H9 (cell line): ENCODE measurements around the gene SERP1. TPM values are rescaled to one million over a fixed set of nuclear protein-coding genes. Genes with fewer than 3 reads are reported as not detected.

Source experiments
- DNase-seq: peaks from one replicate; pipeline ENCODE4 v3.0.0-alpha.2; 2017
- H2AFZ ChIP-seq: one replicate; pipeline ENCODE4 v1.6.1; 2013; ENCODE audit warnings: mild to moderate bottlenecking, low read length, control low read depth, moderate library complexity
- H2AK5ac ChIP-seq: 2 replicates; pipeline ENCODE4 v1.6.1; 2013; ENCODE audit warnings: low read length, control low read depth, mixed read lengths; ENCODE audit not compliant: insufficient read length
- H2BK120ac ChIP-seq: one replicate; pipeline ENCODE4 v1.6.1; 2013; ENCODE audit warnings: low read depth, mild to moderate bottlenecking, low read length, control low read depth, inconsistent platforms; ENCODE audit not compliant: poor library complexity, severe bottlenecking
- H2BK12ac ChIP-seq: 2 replicates; pipeline ENCODE4 v1.6.1; 2013; ENCODE audit warnings: low read length, control low read depth, mixed read lengths, low read depth; ENCODE audit not compliant: insufficient read length
- H2BK15ac ChIP-seq: 2 replicates; pipeline ENCODE4 v1.6.1; 2013; ENCODE audit warnings: low read depth, low read length, control low read depth
- H2BK20ac ChIP-seq: one replicate; pipeline ENCODE4 v1.6.1; 2013; ENCODE audit warnings: low read depth, mild to moderate bottlenecking, low read length, control low read depth, inconsistent platforms; ENCODE audit not compliant: poor library complexity, severe bottlenecking
- H2BK5ac ChIP-seq: 2 replicates; pipeline ENCODE4 v1.6.1; 2013; ENCODE audit warnings: low read length, control low read depth, mixed read lengths; ENCODE audit not compliant: insufficient read length
- H3K14ac ChIP-seq: 2 replicates; pipeline ENCODE4 v1.6.1; 2013; ENCODE audit warnings: low read length, control low read depth; ENCODE audit not compliant: insufficient read depth
- H3K18ac ChIP-seq: 2 replicates; pipeline ENCODE4 v1.6.1; 2013; ENCODE audit warnings: low read depth, mild to moderate bottlenecking, mixed read lengths, low read length, control low read depth; ENCODE audit not compliant: insufficient read length
- H3K23ac ChIP-seq: 2 replicates; pipeline ENCODE4 v1.6.1; 2013; ENCODE audit warnings: low read length, control low read depth, mixed read lengths, low read depth; ENCODE audit not compliant: insufficient read length
- H3K23me2 ChIP-seq: 2 replicates; pipeline ENCODE4 v1.6.1; 2013; ENCODE audit warnings: low read depth, mild to moderate bottlenecking, mixed read lengths, low read length, control low read depth; ENCODE audit not compliant: insufficient read length, poor library complexity, severe bottlenecking
- H3K27ac ChIP-seq: 2 replicates; pipeline ENCODE4 v1.5.1; 2013; ENCODE audit warnings: low read length, control low read depth, mixed read lengths, low read depth; ENCODE audit not compliant: insufficient read length
- H3K27me3 ChIP-seq: 2 replicates; pipeline ENCODE4 v1.6.1; 2013; ENCODE audit warnings: low read length, control low read depth, inconsistent platforms; ENCODE audit not compliant: insufficient read depth
- H3K4ac ChIP-seq: 2 replicates; pipeline ENCODE4 v1.6.1; 2013; ENCODE audit warnings: low read depth, mild to moderate bottlenecking, control low read depth, inconsistent platforms, low read length, moderate library complexity
- H3K4me1 ChIP-seq: 2 replicates; pipeline ENCODE4 v1.6.1; 2013; ENCODE audit warnings: low read length, control low read depth, inconsistent platforms; ENCODE audit not compliant: insufficient read depth
- H3K4me2 ChIP-seq: 2 replicates; pipeline ENCODE4 v1.6.1; 2013; ENCODE audit warnings: low read length, control low read depth, mixed read lengths; ENCODE audit not compliant: insufficient read length, insufficient read depth
- H3K56ac ChIP-seq: 2 replicates; pipeline ENCODE4 v1.6.1; 2013; ENCODE audit warnings: low read depth, mild to moderate bottlenecking, mixed read lengths, low read length, control low read depth; ENCODE audit not compliant: insufficient read length
- H3K79me1 ChIP-seq: 2 replicates; pipeline ENCODE4 v1.6.1; 2013; ENCODE audit warnings: low read depth, mild to moderate bottlenecking, moderate library complexity, low read length, control low read depth, inconsistent platforms; ENCODE audit not compliant: insufficient read depth, poor library complexity, severe bottlenecking
- H3K79me2 ChIP-seq: 2 replicates; pipeline ENCODE4 v1.6.1; 2013; ENCODE audit warnings: low read length, control low read depth, inconsistent platforms; ENCODE audit not compliant: insufficient read depth
- H3K9ac ChIP-seq: 2 replicates; pipeline ENCODE4 v1.6.1; 2013; ENCODE audit warnings: low read length, control low read depth, mixed read lengths; ENCODE audit not compliant: insufficient read length; ENCODE audit errors: extremely low read depth
- H3K9me3 ChIP-seq: one replicate; pipeline ENCODE4 v1.6.1; 2013; ENCODE audit warnings: low read depth, low read length, inconsistent platforms; ENCODE audit not compliant: control insufficient read depth
- H3T11ph ChIP-seq: one replicate; pipeline ENCODE4 v1.6.1; 2013; ENCODE audit warnings: mild to moderate bottlenecking, low read length, control low read depth, inconsistent platforms
- H4K20me1 ChIP-seq: one replicate; pipeline ENCODE4 v1.6.1; 2013; ENCODE audit not compliant: control insufficient read depth, insufficient read length, insufficient read depth
- H4K5ac ChIP-seq: 2 replicates; pipeline ENCODE4 v1.6.1; 2013; ENCODE audit warnings: low read depth, mild to moderate bottlenecking, mixed read lengths, low read length, control low read depth; ENCODE audit not compliant: insufficient read length
- H4K8ac ChIP-seq: replicated peaks from 2 replicates; pipeline ENCODE4 v1.6.1; 2013; ENCODE audit warnings: low read length, control low read depth, mixed read lengths, low read depth; ENCODE audit not compliant: insufficient read length
- H4K91ac ChIP-seq: 2 replicates; pipeline ENCODE4 v1.6.1; 2013; ENCODE audit warnings: low read depth, mild to moderate bottlenecking, moderate library complexity, mixed read lengths, low read length, control low read depth; ENCODE audit not compliant: insufficient read length
- H3K27ac Mint-ChIP-seq, 3 experiments: 2 replicates in 2 of 3; 3 replicates in 1 of 3; pipeline ENCODE4 v1.8.0; 2020 to 2021; ENCODE audit warnings: mixed read lengths in 3 of 3, mild to moderate bottlenecking in 1 of 3, moderate library complexity in 1 of 3
- H3K27me3 Mint-ChIP-seq: 2 replicates; pipeline ENCODE4 v1.8.0; 2021; ENCODE audit warnings: low read depth, mild to moderate bottlenecking, moderate library complexity, mixed read lengths
- H3K36me3 Mint-ChIP-seq, 3 experiments: 2 replicates in 2 of 3; 3 replicates in 1 of 3; pipeline ENCODE4 v1.8.0; 2020 to 2021; ENCODE audit warnings: low read depth in 3 of 3, mixed read lengths in 3 of 3; ENCODE audit not compliant: insufficient read depth in 1 of 3
- H3K4me1 Mint-ChIP-seq, 2 experiments: 2 replicates each; pipeline ENCODE4 v1.8.0; 2020; ENCODE audit warnings: mixed read lengths in 2 of 2
- H3K4me3 Mint-ChIP-seq, 2 experiments: 2 replicates in 1 of 2; 3 replicates in 1 of 2; pipeline ENCODE4 v1.8.0; 2020 to 2021; ENCODE audit warnings: mild to moderate bottlenecking in 2 of 2, mixed read lengths in 2 of 2, moderate library complexity in 1 of 2
- H3K9me3 Mint-ChIP-seq, 2 experiments: 2 replicates in 1 of 2; 3 replicates in 1 of 2; pipeline ENCODE4 v1.8.0; 2020; ENCODE audit warnings: mild to moderate bottlenecking in 2 of 2, mixed read lengths in 2 of 2, moderate library complexity in 1 of 2
- CTCF ChIP-seq: fragments of 200-600 bp; sonication (generic); conservative IDR thresholded peaks from 3 replicates; pipeline ENCODE4 v1.8.0; 2021; ENCODE audit warnings: antibody characterized with exemption, mild to moderate bottlenecking
- WGBS: extraction: QIAGEN DNeasy Blood & Tissue Kit; methylation state at CpG from one replicate; pipeline ENCODE4 v1.1.7; 2013; ENCODE audit warnings: missing lambda C conversion rate, low lambda C conversion rate, mixed read lengths; ENCODE audit not compliant: insufficient read length; ENCODE audit errors: extremely low coverage; 5-methylcytosine and 5-hydroxymethylcytosine counted together
- total RNA-seq: library from RNA; stranded (reverse); gene quantifications from 2 replicates; pipeline ENCODE4 v1.2.1, GENCODE V29; 2021

The SERP1 gene
- total RNA-seq, 1 experiment from 2014 or later: 84.8 TPM

GRCh38 chr3:150556792-150557191, 10.5 kb upstream of the SERP1 start:
- no peak overlapping the region for H4K5ac ChIP-seq
- H3K4me1 ChIP-seq: no peaks in the 10 kb centered on the region
- peaks cover 4% of the 10 kb centered on the region; the same call in 1 of the 2 replicates for H3K79me2 ChIP-seq
- H3K27me3 ChIP-seq: no peaks in the 10 kb centered on the region
- peaks cover 6% of the 10 kb centered on the region for H3K79me1 ChIP-seq
- no peaks in the 10 kb centered on the region for H3K9me3 ChIP-seq
- no peak overlapping the region for H3K18ac ChIP-seq
- H2AFZ ChIP-seq: no peak overlapping the region
- H3K56ac ChIP-seq: no peak overlapping the region
- no peak overlapping the region for H2BK120ac ChIP-seq
- H3K4ac ChIP-seq: no peak overlapping the region
- no peak overlapping the region for H4K91ac ChIP-seq
- no peak overlapping the region for H2BK15ac ChIP-seq
- no CpG with 5 or more reads among the region's 2 CpGs for WGBS
- H3K14ac ChIP-seq: no peak overlapping the region
- H3K4me2 ChIP-seq: no peak overlapping the region
- no peak overlapping the region for H3T11ph ChIP-seq
- no peak overlapping the region for H2BK12ac ChIP-seq
- H3K23ac ChIP-seq: no peak overlapping the region
- H4K8ac ChIP-seq: no peak overlapping the region
- TF ChIP-seq CTCF: no peak
- H2BK5ac ChIP-seq: no peak overlapping the region
- Mint-ChIP-seq H3K27me3 (no peaks in the 10 kb centered on the region), H3K36me3 (peaks cover 20 to 44% (median 30%) of the 10 kb centered on the region in 3 experiments; a peak in 6 of 7 replicates), H3K4me1 (no peaks in the 10 kb centered on the region), H3K27ac (no peak overlapping the region), H3K9me3 (no peaks in the 10 kb centered on the region), H3K4me3 (no peak overlapping the region)
- H2BK20ac ChIP-seq: no peak overlapping the region
- H3K27ac ChIP-seq: no peak overlapping the region
- no peak overlapping the region for H2AK5ac ChIP-seq
- no peak for DNase-seq
- H3K23me2 ChIP-seq: no peaks in the 10 kb centered on the region
- H3K9ac ChIP-seq: no peak overlapping the region
- no peaks in the 10 kb centered on the region for H4K20me1 ChIP-seq
